GM12878 (cell line): Measurements from ENCODE around the gene ATF6. TPM values are rescaled to one million over a fixed set of nuclear protein-coding genes. Genes with fewer than 3 reads are reported as not detected.
"Not testable (repeated sequence)": the region's sequence is repeated elsewhere in the genome, so short reads cannot be mapped to it uniquely, and the experiment has no call there.

Experiments
- ATAC-seq: fragments of 200-7000 bp; cut with Tn5 transposase; 3 replicates; pipeline ENCODE4 v1.9.1; 2020; ENCODE audit warnings: mild to moderate bottlenecking, moderate library complexity
- BruUV-seq: library from RNA; stranded (reverse); fragments of 400-500 nt; replicated peaks from 2 replicates; lab custom pipeline; 2021; lab: Mats Ljungman, UMichigan
- CTCF ChIA-PET: fragments of 300-600 bp; sonication (Branson Sonifier 250); formaldehyde crosslinking; extraction: SDS; loops from one replicate; lab custom pipeline; 2021; ENCODE audit warnings: inconsistent platforms; lab: Yijun Ruan, JAX
- POLR2A ChIA-PET: fragments of 350-600 bp; formaldehyde crosslinking; extraction: SDS; loops from one replicate; lab custom pipeline; 2021; ENCODE audit warnings: inconsistent platforms; lab: Charles Lee
- RAD21 ChIA-PET: fragments of 300-600 bp; sonication (Branson Sonifier 250); formaldehyde crosslinking; loops from one replicate; lab custom pipeline; 2023; ENCODE audit warnings: antibody characterized with exemption; ENCODE audit not compliant: unreplicated experiment; lab: Charles Lee
- SMC1A ChIA-PET: fragments of 300-600 bp; sonication (Branson Sonifier 250); formaldehyde crosslinking; loops from one replicate; lab custom pipeline; 2023; ENCODE audit not compliant: unreplicated experiment, uncharacterized antibody; lab: Charles Lee
- DNase-seq: peaks from one replicate; pipeline ENCODE4 v3.0.0-alpha.2; 2011; ENCODE audit warnings: low read depth, low spot score
- FAIRE-seq: peaks from 3 replicates; lab custom pipeline; 2011; peaks lifted over from hg19 to GRCh38; lab: Jason Lieb, UNC
- H2AFZ ChIP-seq: 2 replicates; pipeline ENCODE4 v1.6.0; 2011; ENCODE audit warnings: low read depth, low read length, control low read depth; ENCODE audit not compliant: control insufficient read depth
- H3K27ac ChIP-seq: 2 replicates; pipeline ENCODE4 v1.5.1; 2011; ENCODE audit warnings: control low read depth; ENCODE audit not compliant: control insufficient read depth, insufficient read depth
- H3K27me3 ChIP-seq, 2 experiments: replicated peaks in 1 of 2; 2 replicates each; pipeline versions ENCODE4 v1.6.0 to v1.6.1; 2011; ENCODE audit warnings: low read length in 1 of 2; ENCODE audit not compliant: control insufficient read depth in 2 of 2, insufficient read depth in 2 of 2
- H3K36me3 ChIP-seq, 2 experiments: 2 replicates each; pipeline ENCODE4 v1.5.1; 2011; ENCODE audit warnings: low read length in 1 of 2; ENCODE audit not compliant: control insufficient read depth in 2 of 2, insufficient read depth in 2 of 2
- H3K4me1 ChIP-seq: 2 replicates; pipeline ENCODE4 v1.6.1; 2011; ENCODE audit warnings: mild to moderate bottlenecking, low read length, moderate library complexity, mixed read lengths; ENCODE audit not compliant: control insufficient read depth, insufficient read depth
- H3K4me2 ChIP-seq: 2 replicates; pipeline ENCODE4 v1.6.0; 2011; ENCODE audit warnings: control low read depth; ENCODE audit not compliant: control insufficient read depth, insufficient read depth
- H3K4me3 ChIP-seq: fragments of 200-600 bp; sonication (generic); 2 replicates; pipeline ENCODE4 v1.5.1; 2016
- H3K79me2 ChIP-seq: 2 replicates; pipeline ENCODE4 v1.6.0; 2011; ENCODE audit warnings: low read length; ENCODE audit not compliant: control insufficient read depth, insufficient read depth
- H3K9ac ChIP-seq: 2 replicates; pipeline ENCODE4 v1.8.0; 2011; ENCODE audit warnings: low read length, control low read depth, mixed read lengths; ENCODE audit not compliant: control insufficient read depth, insufficient read depth
- H3K9me3 ChIP-seq: replicated peaks from 3 replicates; pipeline ENCODE4 v1.5.1; 2011; ENCODE audit warnings: mild to moderate bottlenecking, low read length; ENCODE audit not compliant: control insufficient read depth, insufficient read depth
- H4K20me1 ChIP-seq: 2 replicates; pipeline ENCODE4 v1.6.0; 2011; ENCODE audit not compliant: control insufficient read depth, insufficient read depth
- IKZF1 ChIP-seq: fragments of 450-650 bp; conservative IDR thresholded peaks from 2 replicates; pipeline ENCODE4 v1.6.1; 2017; ENCODE audit warnings: antibody characterized with exemption, mild to moderate bottlenecking
- IRF4 ChIP-seq: IDR thresholded peaks from 2 replicates; pipeline ENCODE4 v1.6.1; 2011; ENCODE audit warnings: low read depth, low read length
- SMAD1 ChIP-seq: fragments of 450-650 bp; IDR thresholded peaks from 2 replicates; pipeline ENCODE4 v1.6.1; 2018; ENCODE audit warnings: mild to moderate bottlenecking, low read depth; ENCODE audit not compliant: partially characterized antibody
- WGBS: methylation state at CpG from one replicate; pipeline ENCODE4 v1.1.6; 2016; ENCODE audit warnings: low lambda C conversion rate; ENCODE audit not compliant: insufficient replicate concordance, insufficient coverage; ENCODE audit errors: missing lambda C conversion rate; 5-methylcytosine and 5-hydroxymethylcytosine counted together
- in situ Hi-C: fragments of 300-500 bp; cut with MboI; formaldehyde crosslinking; loops from 9 replicates; pipeline ENCODE4 v1.14.3; 2018; ENCODE audit warnings: mixed read lengths
- intact Hi-C: fragments of 100-400 bp; cut with micrococcal nuclease; formaldehyde crosslinking; loops from one replicate; pipeline ENCODE4 v1.14.2; 2022; ENCODE audit not compliant: unreplicated experiment
- polyA plus RNA-seq, 11 experiments: library from polyadenylated mRNA; depleted of rRNA in 4 of 11; unstranded in 6 of 11; stranded (reverse) in 5 of 11; fragments of >200 nt; fragmentation: Nextera tagmentation in 4 of 11; fragmentation: Illumina TruSeq in 1 of 11; extraction: Ambion mirVana in 4 of 11; extraction: Trizol in 1 of 11; gene quantifications; 1 replicate in 1 of 11; 2 replicates in 10 of 11; pipeline versions ENCODE4 v1.2.1 to v1.2.3, GENCODE V29; 2011 to 2016; ENCODE audit warnings: inconsistent platforms in 2 of 11, missing spikeins in 2 of 11, low read depth in 1 of 11
- total RNA-seq, 4 experiments: library from RNA; depleted of rRNA in 3 of 4; stranded (reverse); fragments of >200 nt in 3 of 4; fragmentation: Illumina TruSeq in 1 of 4; extraction: Trizol in 1 of 4; gene quantifications; 2 replicates each; pipeline versions ENCODE4 v1.2.1 to v1.2.3, GENCODE V29; 2013 to 2021

The ATF6 gene
- total and polyA plus RNA-seq, 10 of the 15 experiments (the other 5 are each of a cell fraction or from before 2014, with no cell fraction given) = 7.8 to 24.3 (median 14.7) TPM

- ATAC-seq, CTCF ChIA-PET, H3K4me2 ChIP-seq, SMC1A ChIA-PET, H4K20me1 ChIP-seq, H3K36me3 ChIP-seq, H3K9me3 ChIP-seq, H3K27me3 ChIP-seq, H3K9ac ChIP-seq, H3K27ac ChIP-seq, DNase-seq, POLR2A ChIA-PET, H3K4me1 ChIP-seq, BruUV-seq, FAIRE-seq, H3K79me2 ChIP-seq, H2AFZ ChIP-seq, RAD21 ChIA-PET, H3K4me3 ChIP-seq, in situ Hi-C loops: not testable (repeated sequence)
- intact Hi-C loops = loop anchor here (10.0 kb wide), 1 partner anchor 465 kb away; no protein-coding TSS in a partner anchor
- WGBS = 100% methylated on average over 1 of the region's 1 CpG
These were observed 43.5 kb downstream of the ATF6 start for GRCh38 chr1:161809656-161810055.

DNA sequence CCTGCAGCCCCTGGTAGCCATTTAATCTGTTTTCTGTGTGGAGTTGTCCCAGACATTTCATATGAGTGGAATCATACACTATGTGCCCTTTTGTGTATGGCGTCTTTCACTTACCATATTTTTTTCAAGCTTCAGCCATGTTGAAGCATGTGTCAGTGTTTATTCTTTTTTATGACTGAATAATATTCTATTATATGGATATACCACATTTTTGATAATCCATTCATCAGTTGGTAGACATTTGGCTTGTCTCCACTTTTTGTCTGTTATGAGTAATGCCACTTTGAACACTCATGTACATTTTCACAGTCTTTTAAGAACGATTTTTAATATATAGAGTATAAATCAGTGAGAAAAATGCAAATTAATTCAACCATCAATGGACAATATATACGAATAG is 44.7 kb downstream of the ATF6 start:
- no peak overlapping the region for H3K4me2 ChIP-seq
- no peaks in the 10 kb centered on the region for H3K4me1 ChIP-seq
- WGBS = 99% methylated on average over 3 of the region's 3 CpGs
- ChIA-PET POLR2A (no interaction called here), RAD21 (no interaction called here), CTCF (interaction anchor here (0.7 kb wide), 1 partner anchor 18 kb away, joined by 4 read pairs; no protein-coding TSS in a partner anchor), SMC1A (no interaction called here)
- in situ Hi-C loops (no loop called here), intact Hi-C loops (no loop called here)
- H4K20me1 ChIP-seq = no peaks in the 10 kb centered on the region
- no peak overlapping the region for H3K9ac ChIP-seq
- DNase-seq (no peak), ATAC-seq (no peak), FAIRE-seq (no peak)
- H3K9me3 ChIP-seq = 0 out of 3 replicates have a peak, but pooled peaks cover 2% of the 10 kb centered on the region
- no peak overlapping the region for H3K4me3 ChIP-seq
- H3K79me2 ChIP-seq = no peaks in the 10 kb centered on the region
- H3K27ac ChIP-seq = no peak overlapping the region
- no peaks in the 10 kb centered on the region for H3K27me3 ChIP-seq
- no peak overlapping the region for H2AFZ ChIP-seq
- no TSS peak for BruUV-seq
- H3K36me3 ChIP-seq = peaks cover 0 to 8% of the 10 kb centered on the region in 2 experiments; a peak in 1 of 4 replicates
- TF ChIP-seq SMAD1 (no peak), IKZF1 (no peak), IRF4 (no peak)
- TF ChIP-seq, all 136 proteins: peak for 0
